Tibial artery (tissue), 4 donors: ENCODE data around the gene TAX1BP3.

Source experiments
- DNase-seq, 2 donors: peaks; one replicate each; pipeline ENCODE4 v3.0.0-alpha.2; 2019
- H3K27ac ChIP-seq, 2 donors: fragments of 200-600 bp; sonication (generic) in 1 of 2; 1 replicate in 1 of 2; 2 replicates in 1 of 2; pipeline ENCODE4 v1.5.1; 2018 to 2019; ENCODE audit warnings: mild to moderate bottlenecking in 1 of 2
- H3K27me3 ChIP-seq, 2 donors: fragments of 200-600 bp; sonication (generic) in 1 of 2; one replicate each; pipeline versions ENCODE4 v1.5.1 to v1.6.0; 2016 to 2019
- H3K36me3 ChIP-seq, 3 donors: fragments of 200-600 bp; sonication (generic) in 2 of 3; one replicate each; pipeline ENCODE4 v1.5.1; 2016 to 2019; ENCODE audit warnings: mild to moderate bottlenecking in 2 of 3
- H3K4me1 ChIP-seq, 4 donors: fragments of 200-600 bp; sonication (generic) in 2 of 4; 1 replicate in 3 of 4; 2 replicates in 1 of 4; pipeline ENCODE4 v1.5.1; 2016 to 2019
- H3K4me3 ChIP-seq, 2 donors: fragments of 200-600 bp; sonication (generic) in 1 of 2; 1 replicate in 1 of 2; 2 replicates in 1 of 2; pipeline ENCODE4 v1.5.1; 2018 to 2019; ENCODE audit warnings: mild to moderate bottlenecking in 2 of 2
- H3K9me3 ChIP-seq, 3 donors: fragments of 200-600 bp; sonication (generic) in 1 of 3; one replicate each; pipeline ENCODE4 v1.5.1; 2016 to 2019
- intact Hi-C: fragments of 100-400 bp; cut with DNase I; formaldehyde crosslinking; loops from one replicate; pipeline ENCODE4 v1.15.0; 2023; ENCODE audit warnings: low total_unique reads
- TF ChIP-seq, protein P1 (sequence below), 2 experiments: fragments of 200-600 bp in 1 of 2; fragments of 450-650 bp in 1 of 2; IDR thresholded peaks; one replicate each; pipeline ENCODE4 v1.5.1; 2017 to 2019; ENCODE audit warnings: antibody characterized with exemption in 2 of 2, mild to moderate bottlenecking in 1 of 2, moderate library complexity in 1 of 2

The TAX1BP3 gene

DNA sequence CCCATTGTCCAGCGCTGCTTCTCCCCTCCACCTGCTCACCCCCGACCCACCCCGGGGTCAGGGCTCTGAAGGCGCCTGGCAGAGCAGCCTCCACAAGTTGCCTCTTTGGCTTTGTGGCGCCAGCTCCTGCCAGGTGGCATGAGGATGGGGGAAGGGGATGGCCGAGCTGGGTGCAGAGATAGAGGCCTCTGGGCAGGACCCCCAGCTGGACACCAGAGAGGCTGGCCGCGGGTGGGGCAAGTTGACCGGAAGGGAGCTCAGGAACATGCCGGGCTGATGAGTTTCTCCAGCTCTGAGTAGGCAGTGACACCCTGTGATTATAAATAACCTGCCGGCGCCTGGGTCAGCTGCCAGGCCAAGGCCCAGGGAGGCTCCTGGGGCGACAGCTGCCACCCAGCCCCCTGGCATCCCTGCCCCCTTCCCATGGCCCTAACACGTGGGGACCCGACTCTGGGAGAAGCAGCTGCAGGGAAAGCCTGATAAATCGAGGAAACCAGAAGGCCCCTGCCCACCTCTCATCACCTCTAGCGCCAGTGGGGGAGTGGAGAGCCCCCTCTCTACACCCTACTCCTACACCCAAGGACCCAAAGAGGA lies 26.8 kb upstream of the TAX1BP3 start:
- H3K27ac ChIP-seq, result no peak overlapping the region
- H3K9me3 ChIP-seq, result peaks cover 0 to 14% (median 10%) of the 10 kb centered on the region in 3 donors
- TF ChIP-seq, protein P1, sequence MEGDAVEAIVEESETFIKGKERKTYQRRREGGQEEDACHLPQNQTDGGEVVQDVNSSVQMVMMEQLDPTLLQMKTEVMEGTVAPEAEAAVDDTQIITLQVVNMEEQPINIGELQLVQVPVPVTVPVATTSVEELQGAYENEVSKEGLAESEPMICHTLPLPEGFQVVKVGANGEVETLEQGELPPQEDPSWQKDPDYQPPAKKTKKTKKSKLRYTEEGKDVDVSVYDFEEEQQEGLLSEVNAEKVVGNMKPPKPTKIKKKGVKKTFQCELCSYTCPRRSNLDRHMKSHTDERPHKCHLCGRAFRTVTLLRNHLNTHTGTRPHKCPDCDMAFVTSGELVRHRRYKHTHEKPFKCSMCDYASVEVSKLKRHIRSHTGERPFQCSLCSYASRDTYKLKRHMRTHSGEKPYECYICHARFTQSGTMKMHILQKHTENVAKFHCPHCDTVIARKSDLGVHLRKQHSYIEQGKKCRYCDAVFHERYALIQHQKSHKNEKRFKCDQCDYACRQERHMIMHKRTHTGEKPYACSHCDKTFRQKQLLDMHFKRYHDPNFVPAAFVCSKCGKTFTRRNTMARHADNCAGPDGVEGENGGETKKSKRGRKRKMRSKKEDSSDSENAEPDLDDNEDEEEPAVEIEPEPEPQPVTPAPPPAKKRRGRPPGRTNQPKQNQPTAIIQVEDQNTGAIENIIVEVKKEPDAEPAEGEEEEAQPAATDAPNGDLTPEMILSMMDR (IDR thresholded peaks at IDR 0.05), result no peak
- intact Hi-C loops, result no loop called here
- peak overlapping the region; percentile 36 to 50 for H3K4me3 ChIP-seq
- no peaks in the 10 kb centered on the region for H3K36me3 ChIP-seq
- H3K4me1 ChIP-seq, result peaks cover 4 to 22% (median 16%) of the 10 kb centered on the region in 4 donors
- peak in 1 of 2 donors; percentile 59 for DNase-seq
- H3K27me3 ChIP-seq, result peaks cover 13 to 74% of the 10 kb centered on the region in 2 donors

DNA sequence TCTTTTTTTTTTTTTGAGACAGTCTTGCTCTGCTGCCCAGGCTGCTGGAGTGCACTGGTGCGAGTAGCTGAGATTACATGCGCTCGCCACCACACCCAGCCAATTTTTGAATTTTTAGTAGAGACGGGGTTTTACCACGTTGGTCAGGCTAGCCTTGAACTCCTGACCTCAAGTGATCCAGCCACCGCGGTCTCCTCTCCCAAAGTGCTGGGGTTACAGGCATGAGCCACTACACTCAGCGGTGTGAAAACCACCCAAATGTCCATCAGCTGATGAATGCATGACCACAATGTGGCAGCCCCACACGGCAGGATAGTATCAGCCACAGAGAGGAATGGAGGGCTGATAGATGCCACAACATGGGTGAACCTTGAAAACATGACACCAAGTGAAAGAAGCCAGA lies 25.5 kb upstream of the TAX1BP3 start:
- Histone ChIP-seq H3K27ac (no peak overlapping the region), H3K36me3 (no peaks in the 10 kb centered on the region), H3K27me3 (peaks cover 13 to 84% of the 10 kb centered on the region in 2 donors), H3K4me3 (no peak overlapping the region), H3K4me1 (peaks cover 4 to 22% (median 16%) of the 10 kb centered on the region in 4 donors), H3K9me3 (peaks cover 0 to 14% (median 10%) of the 10 kb centered on the region in 3 donors)
- intact Hi-C loops, result no loop called here
- TF ChIP-seq, protein P1 (IDR thresholded peaks at IDR 0.05), result no peak
- no peak for DNase-seq

DNA sequence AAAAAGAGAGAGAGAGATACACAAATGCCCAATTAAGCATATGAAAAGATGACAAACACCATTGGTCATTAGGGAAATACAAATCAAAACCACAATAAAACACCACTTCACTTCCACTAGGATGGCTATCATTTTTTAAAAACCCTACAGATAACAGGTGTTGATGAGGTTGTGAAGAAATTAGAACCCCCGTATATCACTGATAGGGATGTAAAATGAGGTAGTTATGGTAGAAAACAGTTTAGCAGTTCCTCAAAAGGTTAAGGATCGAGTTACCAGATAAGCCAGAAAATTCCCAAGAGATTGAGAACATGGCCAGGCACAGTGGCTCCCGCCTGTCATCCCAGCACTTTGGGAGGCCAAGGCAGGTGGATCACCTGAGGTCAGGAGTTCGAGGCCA lies 24.8 kb upstream of the TAX1BP3 start:
- H3K9me3 ChIP-seq, result peaks cover 0 to 8% (median 4%) of the 10 kb centered on the region in 3 donors
- H3K4me3 ChIP-seq, result no peak overlapping the region
- no peak overlapping the region for H3K27ac ChIP-seq
- no peak for DNase-seq
- intact Hi-C loops, result no loop called here
- no peaks in the 10 kb centered on the region for H3K36me3 ChIP-seq
- peaks cover 4 to 22% (median 16%) of the 10 kb centered on the region in 4 donors for H3K4me1 ChIP-seq
- peaks cover 13 to 84% of the 10 kb centered on the region in 2 donors for H3K27me3 ChIP-seq
- TF ChIP-seq, protein P1 (IDR thresholded peaks at IDR 0.05), result no peak

DNA sequence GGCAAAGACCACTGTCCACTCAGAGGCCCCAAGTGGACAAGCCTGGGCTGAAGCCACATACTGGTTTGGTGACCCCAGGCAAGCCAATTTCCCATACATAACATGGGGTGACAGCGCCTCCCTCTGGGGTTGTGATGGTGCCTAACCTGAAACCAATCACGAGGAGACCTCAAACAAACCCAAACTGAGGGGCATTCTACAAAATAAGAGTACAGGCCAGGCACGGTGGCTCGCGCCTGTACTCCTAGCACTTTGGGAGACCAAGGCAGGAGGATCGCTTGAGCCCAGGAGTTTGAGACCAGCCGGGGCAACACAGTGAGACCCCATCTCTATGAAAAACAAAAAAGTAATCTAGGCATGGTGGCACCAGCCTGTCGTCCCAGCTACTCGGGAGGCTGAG lies 24.0 kb upstream of the TAX1BP3 start:
- Histone ChIP-seq H3K27ac (no peak overlapping the region), H3K27me3 (peaks cover 13 to 76% of the 10 kb centered on the region in 2 donors), H3K4me1 (peaks cover 4 to 22% (median 16%) of the 10 kb centered on the region in 4 donors), H3K36me3 (no peaks in the 10 kb centered on the region), H3K9me3 (no peaks in the 10 kb centered on the region), H3K4me3 (no peak overlapping the region)
- TF ChIP-seq, protein P1 (IDR thresholded peaks at IDR 0.05), result no peak
- intact Hi-C loops, result no loop called here
- DNase-seq, result no peak

DNA sequence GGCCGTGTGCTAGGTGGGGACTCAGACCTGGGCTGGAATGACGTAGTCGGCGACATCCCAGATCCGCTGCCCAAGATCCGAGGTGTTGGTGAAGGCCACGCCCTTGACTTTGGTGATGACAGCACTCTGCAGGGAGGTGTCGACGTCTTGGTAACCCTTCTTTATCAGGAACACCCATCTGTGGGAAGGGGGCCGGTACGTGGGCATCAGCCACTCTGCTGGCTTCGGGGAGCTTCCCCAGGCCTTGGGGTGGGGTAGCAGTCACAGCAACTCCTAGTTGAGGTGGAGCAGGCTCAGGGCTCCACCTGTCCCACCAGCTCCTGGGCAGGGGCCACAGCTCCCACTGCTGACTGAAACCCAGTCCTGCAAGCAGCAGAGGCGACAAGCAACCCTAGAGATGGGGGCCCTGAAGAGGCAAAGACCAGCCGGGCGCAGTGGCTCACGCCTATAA lies 23.3 kb upstream of the TAX1BP3 start:
- H3K9me3 ChIP-seq, result no peaks in the 10 kb centered on the region
- intact Hi-C loops, result no loop called here
- TF ChIP-seq, protein P1 (IDR thresholded peaks at IDR 0.05), result no peak
- no peak overlapping the region for H3K4me3 ChIP-seq
- no peaks in the 10 kb centered on the region for H3K36me3 ChIP-seq
- no peak for DNase-seq
- peaks cover 13 to 69% of the 10 kb centered on the region in 2 donors for H3K27me3 ChIP-seq
- peaks cover 4 to 20% (median 15%) of the 10 kb centered on the region in 4 donors for H3K4me1 ChIP-seq
- no peak overlapping the region for H3K27ac ChIP-seq
